ENCODE results near the gene COG6.
A peak's percentile ranks its signal among the peaks of the same experiment; 100 is the strongest.

COG6 gene

GRCh38 chr13:39655569-39656324 is at the start of gene COG6:
COG6 (plus strand) TSS chr13:39655662; CDS start chr13:39655727, 65 bp downstream.
- Histone ChIP-seq H3K9me3 (ENCODE audit: control insufficient read depth, insufficient read depth, low read length) (no peaks in the 10 kb centered on the region), H3K9ac (ENCODE audit: low read depth, low read length) (peak within 1 kb of the TSS; percentile 92), H3K4me1 (ENCODE audit: insufficient read depth, low read length) (no peaks in the 10 kb centered on the region), H3K36me3 (ENCODE audit: insufficient read depth, low read length) (no peaks in the 10 kb centered on the region)

GRCh38 chr13:39605677-39606320 is 49.7 kb upstream of the COG6 start:
- Histone ChIP-seq H3K9ac (ENCODE audit: low read depth, low read length) (no peak overlapping the region), H3K9me3 (ENCODE audit: control insufficient read depth, insufficient read depth, low read length) (no peaks in the 10 kb centered on the region), H3K4me1 (ENCODE audit: insufficient read depth, low read length) (peaks cover 4% of the 10 kb centered on the region; the same call in 1 of the 2 replicates), H3K36me3 (ENCODE audit: insufficient read depth, low read length) (no peaks in the 10 kb centered on the region)

- no peaks in the 10 kb centered on the region for H3K9me3 ChIP-seq (ENCODE audit: control insufficient read depth, insufficient read depth, low read length)
- H3K36me3 ChIP-seq (ENCODE audit: insufficient read depth, low read length) = no peaks in the 10 kb centered on the region
- H3K9ac ChIP-seq (ENCODE audit: low read depth, low read length) = no peak overlapping the region
- H3K4me1 ChIP-seq (ENCODE audit: insufficient read depth, low read length) = peaks cover 4% of the 10 kb centered on the region; the same call in 1 of the 2 replicates
These were observed 47.6 kb upstream of the COG6 start for GRCh38 chr13:39607876-39608275.

- Histone ChIP-seq H3K4me1 (ENCODE audit: insufficient read depth, low read length) (no peaks in the 10 kb centered on the region), H3K9me3 (ENCODE audit: control insufficient read depth, insufficient read depth, low read length) (no peaks in the 10 kb centered on the region), H3K36me3 (ENCODE audit: insufficient read depth, low read length) (no peaks in the 10 kb centered on the region), H3K9ac (ENCODE audit: low read depth, low read length) (no peak overlapping the region)
These were observed 43.3 kb upstream of the COG6 start for GRCh38 chr13:39612023-39612637.

- H3K4me1 ChIP-seq (ENCODE audit: insufficient read depth, low read length) = no peaks in the 10 kb centered on the region
- no peaks in the 10 kb centered on the region for H3K9me3 ChIP-seq (ENCODE audit: control insufficient read depth, insufficient read depth, low read length)
- no peak overlapping the region for H3K9ac ChIP-seq (ENCODE audit: low read depth, low read length)
- H3K36me3 ChIP-seq (ENCODE audit: insufficient read depth, low read length) = no peaks in the 10 kb centered on the region
These were observed 39.3 kb upstream of the COG6 start for GRCh38 chr13:39616087-39616694.

- no peaks in the 10 kb centered on the region for H3K4me1 ChIP-seq (ENCODE audit: insufficient read depth, low read length)
- no peak overlapping the region for H3K9ac ChIP-seq (ENCODE audit: low read depth, low read length)
- H3K9me3 ChIP-seq (ENCODE audit: control insufficient read depth, insufficient read depth, low read length) = no peaks in the 10 kb centered on the region
- no peaks in the 10 kb centered on the region for H3K36me3 ChIP-seq (ENCODE audit: insufficient read depth, low read length)
These were observed 36.9 kb upstream of the COG6 start for GRCh38 chr13:39618561-39618960.

GRCh38 chr13:39623466-39623865 is 32.0 kb upstream of the COG6 start:
- Histone ChIP-seq H3K36me3 (ENCODE audit: insufficient read depth, low read length) (no peaks in the 10 kb centered on the region), H3K9ac (ENCODE audit: low read depth, low read length) (no peak overlapping the region), H3K9me3 (ENCODE audit: control insufficient read depth, insufficient read depth, low read length) (no peaks in the 10 kb centered on the region), H3K4me1 (ENCODE audit: insufficient read depth, low read length) (no peaks in the 10 kb centered on the region)

- Histone ChIP-seq H3K4me1 (ENCODE audit: insufficient read depth, low read length) (peaks cover 7% of the 10 kb centered on the region; the same call in 1 of the 2 replicates), H3K9me3 (ENCODE audit: control insufficient read depth, insufficient read depth, low read length) (no peaks in the 10 kb centered on the region), H3K9ac (ENCODE audit: low read depth, low read length) (no peak overlapping the region), H3K36me3 (ENCODE audit: insufficient read depth, low read length) (no peaks in the 10 kb centered on the region)
These were observed 24.2 kb upstream of the COG6 start for GRCh38 chr13:39631307-39631706.

GRCh38 chr13:39632994-39633393 is 22.5 kb upstream of the COG6 start:
- Histone ChIP-seq H3K36me3 (ENCODE audit: insufficient read depth, low read length) (no peaks in the 10 kb centered on the region), H3K4me1 (ENCODE audit: insufficient read depth, low read length) (peaks cover 7% of the 10 kb centered on the region; the same call in 1 of the 2 replicates), H3K9me3 (ENCODE audit: control insufficient read depth, insufficient read depth, low read length) (no peaks in the 10 kb centered on the region; the same call in 1 of the 2 replicates), H3K9ac (ENCODE audit: low read depth, low read length) (no peak overlapping the region)

GRCh38 chr13:39635564-39635963 is 19.9 kb upstream of the COG6 start:
- Histone ChIP-seq H3K36me3 (ENCODE audit: insufficient read depth, low read length) (no peaks in the 10 kb centered on the region), H3K9me3 (ENCODE audit: control insufficient read depth, insufficient read depth, low read length) (no peaks in the 10 kb centered on the region; the same call in 1 of the 2 replicates), H3K9ac (ENCODE audit: low read depth, low read length) (no peak overlapping the region)

GRCh38 chr13:39637890-39638289 is 17.6 kb upstream of the COG6 start:
- Histone ChIP-seq H3K4me1 (ENCODE audit: insufficient read depth, low read length) (peaks cover 7% of the 10 kb centered on the region; the same call in 1 of the 2 replicates), H3K9ac (ENCODE audit: low read depth, low read length) (no peak overlapping the region), H3K36me3 (ENCODE audit: insufficient read depth, low read length) (no peaks in the 10 kb centered on the region), H3K9me3 (ENCODE audit: control insufficient read depth, insufficient read depth, low read length) (no peaks in the 10 kb centered on the region; the same call in 1 of the 2 replicates)

More at GRCh38 chr13:39635564-39635963, 19.9 kb upstream of the COG6 start:
- peaks cover 7% of the 10 kb centered on the region; the same call in 1 of the 2 replicates for H3K4me1 ChIP-seq (ENCODE audit: insufficient read depth, low read length)

- H3K9me3 ChIP-seq (ENCODE audit: control insufficient read depth, insufficient read depth, low read length) = no peaks in the 10 kb centered on the region; the same call in 1 of the 2 replicates
- no peaks in the 10 kb centered on the region for H3K36me3 ChIP-seq (ENCODE audit: insufficient read depth, low read length)
- H3K4me1 ChIP-seq (ENCODE audit: insufficient read depth, low read length) = no peaks in the 10 kb centered on the region
- no peak overlapping the region for H3K9ac ChIP-seq (ENCODE audit: low read depth, low read length)
These were observed 13.8 kb upstream of the COG6 start for GRCh38 chr13:39641645-39642044.

GRCh38 chr13:39646122-39646521 is 9.3 kb upstream of the COG6 start:
- Histone ChIP-seq H3K36me3 (ENCODE audit: insufficient read depth, low read length) (no peaks in the 10 kb centered on the region), H3K9me3 (ENCODE audit: control insufficient read depth, insufficient read depth, low read length) (no peaks in the 10 kb centered on the region), H3K9ac (ENCODE audit: low read depth, low read length) (no peak overlapping the region), H3K4me1 (ENCODE audit: insufficient read depth, low read length) (no peaks in the 10 kb centered on the region)

- Histone ChIP-seq H3K36me3 (ENCODE audit: insufficient read depth, low read length) (no peaks in the 10 kb centered on the region), H3K9ac (ENCODE audit: low read depth, low read length) (peak overlapping the region; percentile 92; the same call in 1 of the 2 replicates), H3K4me1 (ENCODE audit: insufficient read depth, low read length) (no peaks in the 10 kb centered on the region), H3K9me3 (ENCODE audit: control insufficient read depth, insufficient read depth, low read length) (no peaks in the 10 kb centered on the region)
These were observed 357 bp upstream of the COG6 start for GRCh38 chr13:39655041-39655568.
